Left ventricle myocardium inferior (tissue), 1 donor: ENCODE data around the gene CMIP. TPM values are rescaled to one million over a fixed set of nuclear protein-coding genes. Genes with fewer than 3 reads are reported as not detected.

Experiments used
- DNase-seq: peaks from one replicate; pipeline ENCODE4 v3.0.0-alpha.2; 2020
- H3K27ac ChIP-seq: fragments of 200-600 bp; replicated peaks from 2 replicates; pipeline ENCODE4 v1.8.0; 2021
- H3K27me3 ChIP-seq: fragments of 200-600 bp; 2 replicates; pipeline ENCODE4 v1.8.0; 2021; ENCODE audit warnings: low read depth
- H3K36me3 ChIP-seq: fragments of 200-600 bp; 2 replicates; pipeline ENCODE4 v1.8.0; 2021
- H3K4me1 ChIP-seq: fragments of 200-600 bp; 2 replicates; pipeline ENCODE4 v1.8.0; 2021
- H3K4me3 ChIP-seq: fragments of 200-600 bp; 2 replicates; pipeline ENCODE4 v1.8.0; 2021; ENCODE audit warnings: mild to moderate bottlenecking, moderate library complexity
- H3K9me3 ChIP-seq: fragments of 200-600 bp; replicated peaks from 2 replicates; pipeline ENCODE4 v1.8.0; 2021
- intact Hi-C: fragments of 100-400 bp; cut with micrococcal nuclease; formaldehyde crosslinking; loops from one replicate; pipeline ENCODE4 v1.11.0; 2022
- total RNA-seq: library from RNA; stranded (reverse); fragmentation: NEBNext Ultra II Directional; extraction: Animal tissue kit (Norgen Biotek cat#: 25700); gene quantifications from one replicate; pipeline ENCODE4 v1.2.1, GENCODE V29; 2021
- TF ChIP-seq, protein P1 (sequence below): fragments of 200-600 bp; IDR thresholded peaks from 2 replicates; pipeline ENCODE4 v1.8.0; 2021; ENCODE audit warnings: antibody characterized with exemption, mild to moderate bottlenecking, borderline replicate concordance
- donor health status: DM: no; HTN: yes; CAD: no; lungs with severe emphysema.

CMIP gene
- total RNA-seq, 1 donor from 2014 or later: 11.2 TPM

DNA sequence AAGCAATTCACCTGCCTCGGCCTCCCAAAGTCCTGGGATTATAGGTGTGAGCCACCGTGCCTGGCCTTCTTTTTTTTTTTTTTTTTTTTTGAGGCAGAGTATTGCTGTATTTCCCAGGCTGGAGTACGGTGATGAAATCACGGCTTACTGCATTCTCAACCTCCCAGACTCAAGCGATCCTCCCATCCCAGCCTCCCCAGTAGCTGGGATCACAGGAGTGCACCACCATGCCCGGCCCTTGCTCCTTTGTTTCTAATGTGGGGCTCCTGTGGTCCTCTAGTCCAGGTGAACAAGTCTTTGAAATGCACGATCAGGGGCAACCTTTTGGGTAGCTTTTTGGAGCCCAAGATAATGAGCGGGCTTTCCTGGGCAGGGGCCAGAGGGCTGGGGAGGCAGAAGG, 23.2 kb downstream of the CMIP start:
- H3K27me3 ChIP-seq: no peaks in the 10 kb centered on the region
- H3K9me3 ChIP-seq: no peaks in the 10 kb centered on the region
- intact Hi-C loops: no loop called here
- H3K4me1 ChIP-seq: peaks cover 38% of the 10 kb centered on the region
- H3K36me3 ChIP-seq: peaks cover 3% of the 10 kb centered on the region
- no peak for DNase-seq
- no peak overlapping the region for H3K27ac ChIP-seq
- H3K4me3 ChIP-seq: no peak overlapping the region
- TF ChIP-seq, protein P1, sequence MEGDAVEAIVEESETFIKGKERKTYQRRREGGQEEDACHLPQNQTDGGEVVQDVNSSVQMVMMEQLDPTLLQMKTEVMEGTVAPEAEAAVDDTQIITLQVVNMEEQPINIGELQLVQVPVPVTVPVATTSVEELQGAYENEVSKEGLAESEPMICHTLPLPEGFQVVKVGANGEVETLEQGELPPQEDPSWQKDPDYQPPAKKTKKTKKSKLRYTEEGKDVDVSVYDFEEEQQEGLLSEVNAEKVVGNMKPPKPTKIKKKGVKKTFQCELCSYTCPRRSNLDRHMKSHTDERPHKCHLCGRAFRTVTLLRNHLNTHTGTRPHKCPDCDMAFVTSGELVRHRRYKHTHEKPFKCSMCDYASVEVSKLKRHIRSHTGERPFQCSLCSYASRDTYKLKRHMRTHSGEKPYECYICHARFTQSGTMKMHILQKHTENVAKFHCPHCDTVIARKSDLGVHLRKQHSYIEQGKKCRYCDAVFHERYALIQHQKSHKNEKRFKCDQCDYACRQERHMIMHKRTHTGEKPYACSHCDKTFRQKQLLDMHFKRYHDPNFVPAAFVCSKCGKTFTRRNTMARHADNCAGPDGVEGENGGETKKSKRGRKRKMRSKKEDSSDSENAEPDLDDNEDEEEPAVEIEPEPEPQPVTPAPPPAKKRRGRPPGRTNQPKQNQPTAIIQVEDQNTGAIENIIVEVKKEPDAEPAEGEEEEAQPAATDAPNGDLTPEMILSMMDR: no peak

DNA sequence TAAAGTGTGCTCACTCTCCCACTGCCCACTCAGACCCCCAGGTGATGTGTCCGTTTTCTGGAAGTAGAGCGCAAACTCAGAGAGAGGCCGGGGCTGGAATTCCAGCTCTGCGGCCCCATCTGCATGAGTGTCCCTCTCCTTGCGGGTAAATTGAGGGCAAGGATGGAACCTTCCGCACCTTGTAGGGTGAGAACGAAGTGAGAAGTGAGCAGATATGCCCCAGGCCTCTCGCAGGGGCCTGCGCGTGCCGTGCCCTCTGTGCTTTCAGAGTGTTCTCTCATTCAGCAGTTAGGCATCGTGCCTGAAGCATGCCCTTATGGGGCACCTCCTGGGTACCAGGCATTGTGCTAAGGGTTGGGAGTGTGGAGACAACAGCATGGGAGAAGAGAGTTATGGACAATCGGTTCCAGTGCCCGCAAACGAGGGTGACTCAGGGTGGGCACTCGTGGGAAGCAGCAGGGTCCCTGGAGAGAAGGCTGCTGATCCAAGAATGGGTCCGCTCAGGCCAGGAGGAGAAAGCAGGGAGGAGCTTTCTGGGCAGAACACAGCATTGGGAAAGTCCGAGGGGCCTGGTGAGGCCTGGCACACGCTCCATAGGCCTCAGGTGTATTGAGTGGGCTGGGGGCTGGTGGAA, 23.8 kb downstream of the CMIP start:
- Histone ChIP-seq H3K4me1 (peaks cover 43% of the 10 kb centered on the region), H3K27ac (no peak overlapping the region), H3K4me3 (no peak overlapping the region), H3K9me3 (no peaks in the 10 kb centered on the region), H3K27me3 (no peaks in the 10 kb centered on the region), H3K36me3 (peaks cover 3% of the 10 kb centered on the region)
- peak; percentile 7 for DNase-seq
- intact Hi-C loops: no loop called here
- TF ChIP-seq, protein P1: no peak

DNA sequence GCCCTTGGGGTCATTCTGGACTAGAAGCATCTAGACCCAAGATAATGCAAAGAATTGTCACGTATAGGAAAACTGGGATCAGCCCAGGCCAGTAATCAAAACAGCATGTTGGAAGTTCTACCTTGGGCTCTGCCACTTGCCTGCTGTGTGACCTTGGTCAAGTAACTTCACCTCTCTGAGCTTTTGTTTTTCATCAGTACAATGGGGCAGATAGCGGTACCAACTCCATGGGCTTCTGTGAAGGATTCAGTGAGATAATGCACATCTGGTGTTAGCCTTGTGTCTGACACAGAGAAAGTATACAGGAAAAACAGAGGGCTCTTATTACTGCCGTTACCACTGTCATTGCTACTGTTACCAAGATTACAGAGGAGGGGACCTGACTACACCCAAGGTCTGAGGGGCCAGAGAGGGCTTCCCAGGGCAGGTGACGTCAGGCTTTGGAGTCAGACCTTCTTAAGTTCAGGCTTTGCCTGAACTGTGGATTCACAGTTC, 24.6 kb downstream of the CMIP start:
- H3K4me1 ChIP-seq: peaks cover 51% of the 10 kb centered on the region
- peaks cover 3% of the 10 kb centered on the region for H3K36me3 ChIP-seq
- no peak overlapping the region for H3K27ac ChIP-seq
- no peak overlapping the region for H3K4me3 ChIP-seq
- intact Hi-C loops: no loop called here
- TF ChIP-seq, protein P1: no peak
- no peak for DNase-seq
- H3K9me3 ChIP-seq: no peaks in the 10 kb centered on the region
- H3K27me3 ChIP-seq: no peaks in the 10 kb centered on the region

DNA sequence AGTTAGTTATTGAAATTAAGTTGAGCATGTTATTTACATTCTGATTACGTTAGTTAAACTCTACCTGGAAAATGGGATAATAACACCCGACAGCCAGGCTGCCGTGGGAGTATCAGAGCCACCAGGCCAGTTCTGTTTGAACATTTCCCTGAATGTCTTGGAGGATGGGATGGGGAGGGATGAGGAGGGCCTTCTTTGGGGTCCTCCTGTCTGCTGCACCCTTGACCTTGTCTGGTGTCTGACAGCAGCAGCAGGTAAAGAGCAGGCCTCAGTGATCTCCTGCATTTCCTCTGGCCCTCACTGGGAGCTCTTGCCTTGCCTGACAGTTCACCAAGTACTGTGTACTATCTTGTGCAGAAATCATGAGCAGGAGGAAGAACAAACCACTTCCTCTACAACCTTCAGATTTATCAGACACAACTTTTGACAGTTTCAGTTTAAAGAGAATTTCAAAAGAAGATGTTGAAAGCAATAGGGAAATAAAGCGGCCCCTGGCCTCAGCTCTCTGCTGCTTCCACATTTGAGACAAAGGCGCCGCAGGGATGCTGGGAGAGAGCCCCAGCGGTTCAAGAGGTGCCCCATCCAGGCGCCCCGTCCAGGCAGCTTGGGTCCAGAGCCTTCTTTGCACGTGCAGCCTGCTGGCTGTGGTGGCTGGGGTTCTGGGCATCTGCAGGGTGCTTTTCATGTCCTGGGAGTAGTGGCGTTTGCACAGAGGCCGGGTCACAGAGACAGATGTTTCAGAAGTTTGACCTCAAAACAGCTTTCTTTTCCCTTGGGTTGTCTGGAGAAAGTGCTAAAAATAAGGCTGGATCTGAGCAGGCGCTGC, 25.3 kb downstream of the CMIP start:
- DNase-seq: peak; percentile 39

More for the DNA sequence above, 25.3 kb downstream of the CMIP start:
- no peak overlapping the region for H3K4me3 ChIP-seq
- TF ChIP-seq, protein P1: no peak
- H3K27me3 ChIP-seq: no peaks in the 10 kb centered on the region
- intact Hi-C loops: no loop called here
- peaks cover 3% of the 10 kb centered on the region for H3K36me3 ChIP-seq
- no peaks in the 10 kb centered on the region for H3K9me3 ChIP-seq
- H3K27ac ChIP-seq: peak overlapping the region; percentile 23
- H3K4me1 ChIP-seq: peaks cover 57% of the 10 kb centered on the region
